Kidney epithelial cell (primary cell): ENCODE data around the gene ABR. TPM values are rescaled to one million over a fixed set of nuclear protein-coding genes. Genes with fewer than 3 reads are reported as not detected.

ENCODE experiments used
- DNase-seq: peaks from one replicate; pipeline ENCODE4 v3.0.0-alpha.2; 2010; ENCODE audit warnings: low read depth
- H3K27me3 ChIP-seq: 2 replicates; pipeline ENCODE4 v1.6.0; 2011; ENCODE audit warnings: low read length; ENCODE audit not compliant: control insufficient read depth, insufficient read depth
- H3K36me3 ChIP-seq: 2 replicates; pipeline ENCODE4 v1.5.1; 2011; ENCODE audit warnings: low read length; ENCODE audit not compliant: control insufficient read depth, insufficient read depth
- H3K4me3 ChIP-seq: 2 replicates; pipeline ENCODE4 v1.5.1; 2011; ENCODE audit warnings: low read depth, mild to moderate bottlenecking, control low read depth, low read length
- total RNA-seq: library from RNA; depleted of rRNA; stranded (reverse); fragments of >200 nt; gene quantifications from 2 replicates; pipeline ENCODE4 v1.2.3, GENCODE V29; 2015
- TF ChIP-seq, protein P1 (sequence below): IDR thresholded peaks from 2 replicates; pipeline ENCODE4 v1.5.1; 2011; ENCODE audit warnings: mild to moderate bottlenecking, moderate library complexity, low read length, control low read depth, inconsistent platforms; ENCODE audit not compliant: insufficient read depth, poor library complexity, severe bottlenecking

Gene ABR
- total RNA-seq: 135 and 141 TPM in 2 replicates

DNA sequence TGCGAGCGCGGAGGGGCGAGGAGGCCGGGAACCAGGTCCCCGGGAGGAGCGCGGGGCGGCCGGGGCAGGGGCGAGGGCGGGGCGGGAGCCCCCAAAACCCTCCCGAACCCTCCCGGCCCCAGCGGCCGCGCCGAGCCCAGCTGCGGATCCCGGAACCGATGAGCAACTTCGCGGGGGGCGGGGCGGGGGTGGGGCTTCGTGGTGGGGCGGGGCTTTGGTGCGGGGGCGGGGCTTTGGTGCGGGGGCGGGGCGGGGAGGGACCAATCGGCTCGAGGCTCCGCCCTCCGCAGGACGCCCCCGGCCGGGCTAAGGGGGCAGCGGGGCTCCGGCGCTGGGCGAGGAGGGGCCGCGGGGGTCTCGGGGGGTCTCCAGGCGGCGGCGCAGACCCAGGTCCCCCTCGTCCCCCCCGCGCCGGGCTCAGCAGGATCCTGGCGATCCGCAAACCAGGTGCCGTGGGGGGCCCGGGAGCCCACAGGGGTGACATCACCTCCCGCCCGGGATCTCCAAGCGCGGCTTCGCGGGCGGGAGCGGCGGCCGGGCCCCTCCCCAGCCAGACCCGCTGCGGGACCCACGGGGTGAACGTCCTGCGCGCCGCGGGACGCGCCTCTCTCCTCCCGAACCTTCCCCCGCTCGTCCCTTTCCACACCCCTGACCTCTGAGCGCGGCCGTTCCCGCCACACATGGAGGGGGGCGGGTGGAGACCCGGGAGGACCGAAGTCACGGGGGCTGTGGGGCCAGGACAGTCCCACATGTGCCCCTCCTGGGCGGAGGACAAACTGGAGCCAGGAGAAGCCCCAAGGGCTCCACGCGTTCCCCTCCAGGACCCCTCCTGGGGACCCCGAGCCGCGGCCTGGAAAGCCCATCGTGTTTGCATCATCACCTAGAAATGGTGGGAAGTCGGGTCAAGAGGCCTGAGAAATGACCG lies at the start of gene ABR:
Gene ABR (minus strand): TSS at position 164 of the 925 bp plus-strand sequence. CDS start 254 bp downstream, outside the sequence.
- TF ChIP-seq, protein P1, sequence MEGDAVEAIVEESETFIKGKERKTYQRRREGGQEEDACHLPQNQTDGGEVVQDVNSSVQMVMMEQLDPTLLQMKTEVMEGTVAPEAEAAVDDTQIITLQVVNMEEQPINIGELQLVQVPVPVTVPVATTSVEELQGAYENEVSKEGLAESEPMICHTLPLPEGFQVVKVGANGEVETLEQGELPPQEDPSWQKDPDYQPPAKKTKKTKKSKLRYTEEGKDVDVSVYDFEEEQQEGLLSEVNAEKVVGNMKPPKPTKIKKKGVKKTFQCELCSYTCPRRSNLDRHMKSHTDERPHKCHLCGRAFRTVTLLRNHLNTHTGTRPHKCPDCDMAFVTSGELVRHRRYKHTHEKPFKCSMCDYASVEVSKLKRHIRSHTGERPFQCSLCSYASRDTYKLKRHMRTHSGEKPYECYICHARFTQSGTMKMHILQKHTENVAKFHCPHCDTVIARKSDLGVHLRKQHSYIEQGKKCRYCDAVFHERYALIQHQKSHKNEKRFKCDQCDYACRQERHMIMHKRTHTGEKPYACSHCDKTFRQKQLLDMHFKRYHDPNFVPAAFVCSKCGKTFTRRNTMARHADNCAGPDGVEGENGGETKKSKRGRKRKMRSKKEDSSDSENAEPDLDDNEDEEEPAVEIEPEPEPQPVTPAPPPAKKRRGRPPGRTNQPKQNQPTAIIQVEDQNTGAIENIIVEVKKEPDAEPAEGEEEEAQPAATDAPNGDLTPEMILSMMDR: no peak
- Histone ChIP-seq H3K27me3 (peaks cover 2% of the 10 kb centered on the region), H3K36me3 (no peaks in the 10 kb centered on the region), H3K4me3 (peak within 1 kb of the TSS; percentile 78)
- DNase-seq: no peak

DNA sequence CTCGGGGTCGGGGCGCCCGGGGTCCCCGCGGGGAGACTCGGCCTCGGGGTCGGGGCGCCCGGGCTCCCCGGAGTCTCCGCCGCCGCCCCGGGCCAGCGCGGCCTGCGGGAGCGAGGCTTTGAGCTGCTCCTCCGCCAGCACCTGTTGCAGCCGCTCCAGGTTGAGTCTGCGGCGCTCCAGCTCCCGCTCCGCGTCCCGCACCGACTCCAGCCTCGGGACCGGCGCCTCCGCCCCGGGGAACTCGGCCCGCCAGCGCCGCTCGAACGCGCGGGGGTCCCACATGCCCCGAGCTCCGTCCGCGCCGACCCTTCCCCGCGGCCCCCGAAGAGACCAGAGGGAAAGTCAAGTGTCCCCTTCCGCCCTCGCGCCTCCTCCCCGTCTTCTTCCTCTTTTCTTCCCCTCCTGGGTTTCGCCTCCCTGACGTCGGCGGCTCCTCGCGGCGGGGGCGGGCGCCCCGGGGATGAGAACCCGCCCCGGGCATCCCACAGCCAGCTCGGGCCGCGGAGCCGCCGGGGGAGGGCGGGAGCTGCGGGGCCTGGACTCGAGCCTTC lies 49.6 kb upstream of the ABR start:
- no peaks in the 10 kb centered on the region for H3K36me3 ChIP-seq
- no peak for DNase-seq
- peak overlapping the region; percentile 45 for H3K4me3 ChIP-seq
- H3K27me3 ChIP-seq: peaks cover 42% of the 10 kb centered on the region
- TF ChIP-seq, protein P1: no peak

DNA sequence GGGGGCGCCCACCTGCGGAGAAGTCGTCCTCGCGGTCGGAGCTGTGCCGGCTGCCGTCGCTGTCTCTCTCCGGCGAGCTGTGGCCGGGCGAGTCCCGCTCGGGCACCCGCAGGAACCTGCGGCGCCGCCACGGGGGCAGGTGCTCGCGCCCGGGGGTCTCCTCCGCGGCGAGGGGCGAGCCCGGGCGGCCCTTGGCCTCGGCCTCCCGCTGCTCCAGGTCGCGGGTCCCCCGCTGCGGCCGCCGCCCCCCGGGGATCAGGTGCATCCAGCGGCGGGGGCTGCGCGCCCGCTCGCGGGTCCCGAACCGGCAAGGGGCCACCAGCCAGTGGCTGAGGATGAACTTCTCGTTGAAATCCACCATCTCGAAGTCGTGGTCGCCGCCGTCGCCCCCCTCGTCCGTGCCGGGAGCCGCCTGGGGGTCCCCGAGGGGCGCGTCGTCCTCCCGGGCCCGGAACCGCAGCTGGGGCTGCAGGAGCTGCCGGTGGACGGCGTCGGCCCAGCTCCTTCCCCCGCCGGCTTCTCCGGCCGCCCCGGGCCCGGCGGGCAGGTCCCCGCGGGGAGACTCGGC lies 49.1 kb upstream of the ABR start:
- H3K36me3 ChIP-seq: no peaks in the 10 kb centered on the region
- TF ChIP-seq, protein P1: no peak
- no peak overlapping the region for H3K4me3 ChIP-seq
- DNase-seq: no peak
- H3K27me3 ChIP-seq: peaks cover 42% of the 10 kb centered on the region

DNA sequence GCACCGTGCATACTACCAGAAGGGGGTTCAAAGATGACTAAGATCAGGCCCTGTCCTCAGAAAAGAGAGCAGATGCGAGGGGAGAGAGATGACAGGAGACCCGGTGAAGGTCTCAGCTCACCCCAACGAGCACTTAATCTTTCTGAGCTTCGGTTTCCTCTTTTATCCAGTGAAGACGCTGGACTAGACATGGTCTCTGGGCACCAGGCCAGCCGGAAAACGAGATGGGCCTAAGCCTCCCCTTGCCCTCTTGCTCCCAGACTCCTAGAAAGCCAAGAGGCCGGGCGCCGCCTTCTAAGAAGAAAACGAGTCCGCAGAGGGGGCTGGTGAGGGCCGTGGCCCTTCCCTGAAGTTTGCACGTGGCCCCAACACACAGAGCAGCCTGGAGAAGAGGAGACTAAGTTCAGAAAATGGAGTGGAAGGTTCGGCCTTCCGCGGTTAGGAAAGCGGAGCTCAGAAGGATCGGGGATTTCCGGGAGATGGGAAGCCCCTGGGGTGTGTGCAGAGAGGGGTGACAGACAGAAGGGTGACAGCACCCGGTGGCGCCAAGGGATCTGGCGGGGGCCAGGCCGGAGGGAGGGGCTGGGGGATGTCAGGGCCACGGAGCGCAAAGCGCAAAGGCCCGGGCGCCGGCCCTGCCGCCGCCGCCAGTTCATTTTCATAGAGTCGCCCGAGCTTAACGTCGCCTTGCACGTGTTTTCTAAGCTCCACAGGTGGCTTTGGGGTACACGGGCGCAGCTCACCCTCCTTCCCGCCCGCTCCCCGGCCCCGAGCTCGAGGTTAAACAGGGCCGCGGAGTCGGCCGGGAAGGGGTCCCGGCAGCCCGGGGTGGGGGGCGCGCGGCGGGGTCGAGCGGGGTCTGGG lies 48.4 kb upstream of the ABR start:
- DNase-seq: no peak
- TF ChIP-seq, protein P1: no peak
- Histone ChIP-seq H3K36me3 (no peaks in the 10 kb centered on the region), H3K27me3 (peaks cover 42% of the 10 kb centered on the region), H3K4me3 (peak overlapping the region; percentile 7)

DNA sequence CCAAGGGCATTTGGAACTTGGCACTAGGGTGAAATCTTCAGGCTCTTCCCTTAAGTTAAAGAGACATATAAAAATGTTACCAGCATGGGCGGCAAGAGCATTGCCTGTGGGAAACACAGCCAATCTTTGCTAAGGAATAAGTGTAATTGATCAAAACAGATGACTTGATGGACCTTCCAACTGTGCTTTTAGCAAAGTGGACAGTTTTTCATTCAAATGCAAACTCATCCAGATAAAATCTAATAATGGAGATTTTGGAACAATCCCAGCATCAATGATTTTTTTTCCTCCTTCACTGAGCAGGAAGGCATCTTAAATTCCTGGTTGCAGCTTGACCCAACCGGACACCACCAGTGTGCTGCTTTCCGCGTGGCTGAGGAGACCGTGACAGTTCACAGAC lies 47.6 kb upstream of the ABR start:
- no peak overlapping the region for H3K4me3 ChIP-seq
- H3K27me3 ChIP-seq: peaks cover 42% of the 10 kb centered on the region
- TF ChIP-seq, protein P1: no peak

More for the DNA sequence above, 47.6 kb upstream of the ABR start:
- H3K36me3 ChIP-seq: no peaks in the 10 kb centered on the region
- DNase-seq: no peak
